GM18498 (cell line): ENCODE measurements around the gene ILRUN.
"Not testable (repeated sequence)": the region's sequence is repeated elsewhere in the genome, so short reads cannot be mapped to it uniquely, and the experiment has no call there.

Source experiments
- ATAC-seq: cut with Tn5 transposase; IDR thresholded peaks from one replicate; pipeline ENCODE4 v1.9.1; 2021; ENCODE audit warnings: mild to moderate bottlenecking, moderate library complexity; ENCODE audit not compliant: unreplicated experiment

ILRUN gene

DNA sequence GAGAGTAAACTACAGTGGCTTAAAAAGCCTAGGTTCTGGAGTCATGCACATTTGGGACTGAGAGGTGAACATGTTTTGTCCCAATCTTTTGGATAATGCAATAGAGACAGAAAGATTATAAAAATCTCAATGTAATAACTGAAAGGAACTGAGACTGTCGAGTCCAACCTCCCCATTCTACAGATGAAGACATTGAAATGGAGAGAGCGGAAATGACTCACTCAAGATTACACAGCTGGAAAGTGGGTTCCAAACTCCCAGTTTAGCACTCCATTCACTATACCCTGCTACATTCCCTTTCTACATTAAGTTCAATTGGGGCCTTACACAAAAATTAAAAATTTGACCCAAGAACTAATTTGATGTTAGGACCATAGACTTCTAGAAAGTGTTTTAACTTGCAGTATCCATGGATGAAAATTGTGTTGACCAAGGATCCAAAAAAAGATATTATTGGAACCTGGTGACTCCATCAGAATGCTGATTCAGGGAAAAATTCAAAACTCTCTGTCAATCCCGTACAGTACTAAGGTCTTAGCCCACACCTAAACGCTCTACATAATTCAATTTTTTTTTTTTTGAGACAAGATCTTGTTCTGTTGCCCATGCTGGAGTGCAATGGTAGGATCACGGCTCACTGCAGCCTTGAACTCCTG, 1.5 kb upstream of the ILRUN start:
- ATAC-seq = no peak

DNA sequence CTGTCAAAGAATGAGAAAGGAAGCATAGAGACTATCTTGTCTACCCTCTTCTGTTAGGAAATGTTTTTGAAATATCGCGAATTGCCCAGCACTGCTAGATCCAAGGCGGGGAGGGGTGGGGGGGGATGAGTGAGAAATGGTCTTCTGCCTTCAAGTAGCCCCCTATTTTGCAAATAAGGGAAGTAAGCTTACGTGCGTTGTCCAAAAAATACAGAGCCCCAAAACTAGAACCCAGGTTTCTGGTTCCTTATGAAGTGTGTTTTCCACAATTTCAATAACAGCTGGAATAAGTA, 923 bp upstream of the ILRUN start:
- ATAC-seq = no peak

DNA sequence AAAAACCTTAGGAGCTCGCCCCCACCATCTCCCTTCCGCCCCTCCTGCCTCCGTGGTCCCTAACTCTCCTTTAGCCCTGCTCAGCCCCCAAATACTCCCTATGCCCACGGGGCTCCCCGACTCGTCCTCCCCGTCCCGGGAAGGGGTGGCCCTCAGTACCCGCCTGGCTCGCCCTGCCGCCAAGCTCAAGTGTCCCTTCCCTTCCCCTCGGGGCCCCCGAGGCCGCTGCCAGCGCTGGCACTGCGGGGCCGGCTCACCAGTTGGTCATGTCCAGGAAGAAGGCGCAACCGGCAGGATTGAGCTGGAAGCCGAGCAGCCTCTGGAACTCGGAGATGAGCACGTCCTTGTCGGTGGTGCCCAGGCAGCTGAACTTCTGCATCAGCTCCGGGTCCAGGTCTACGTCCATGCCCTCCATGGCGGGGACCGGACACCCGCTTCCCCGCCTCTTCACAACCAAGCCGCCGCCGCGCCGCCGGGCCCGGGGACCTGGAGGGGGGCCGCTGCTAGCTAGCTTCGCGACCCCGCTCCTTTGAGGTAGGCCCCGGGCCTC, 303 bp downstream of the ILRUN start:
- peak; percentile 33 for ATAC-seq

DNA sequence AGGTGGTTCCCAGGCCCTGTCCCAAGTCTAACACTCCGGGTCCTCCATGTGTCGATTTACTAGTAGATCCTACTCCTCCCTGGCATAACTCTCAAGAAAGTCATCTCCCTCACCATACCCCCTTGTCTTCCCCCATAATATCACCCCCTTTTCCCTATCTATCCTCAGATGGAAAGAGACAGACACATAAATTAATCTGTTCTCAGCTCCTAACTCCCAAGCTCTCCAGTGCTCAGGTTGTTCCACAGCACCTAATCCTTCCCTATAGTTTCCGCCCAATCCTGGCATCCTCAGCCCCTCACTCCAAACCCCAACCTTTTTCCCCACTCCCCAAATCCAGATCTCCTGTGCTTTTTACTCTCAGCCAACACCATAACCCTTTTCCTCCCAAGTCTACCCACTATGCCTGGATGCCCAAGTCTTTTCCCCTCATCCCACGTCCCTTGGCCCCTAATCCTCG, 808 bp downstream of the ILRUN start:
- no peak for ATAC-seq

DNA sequence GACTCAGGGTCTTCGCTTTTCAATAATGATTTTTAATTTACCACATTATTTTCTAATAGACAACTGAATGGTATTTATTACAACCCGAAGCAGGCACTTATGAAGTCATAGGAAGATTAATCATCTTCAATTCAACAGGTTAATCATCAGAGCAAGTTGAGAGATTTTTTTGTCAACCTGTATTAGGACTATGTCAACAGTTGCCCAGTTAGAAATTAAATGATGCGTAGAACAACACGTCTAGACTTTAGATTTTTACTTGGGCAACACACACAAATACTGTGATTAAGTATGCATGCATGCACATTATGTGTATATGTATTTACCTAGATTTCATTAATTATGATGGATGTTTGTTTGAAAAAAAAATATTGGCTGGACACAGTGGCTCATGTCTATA, 4.3 kb downstream of the ILRUN start:
- no peak for ATAC-seq

DNA sequence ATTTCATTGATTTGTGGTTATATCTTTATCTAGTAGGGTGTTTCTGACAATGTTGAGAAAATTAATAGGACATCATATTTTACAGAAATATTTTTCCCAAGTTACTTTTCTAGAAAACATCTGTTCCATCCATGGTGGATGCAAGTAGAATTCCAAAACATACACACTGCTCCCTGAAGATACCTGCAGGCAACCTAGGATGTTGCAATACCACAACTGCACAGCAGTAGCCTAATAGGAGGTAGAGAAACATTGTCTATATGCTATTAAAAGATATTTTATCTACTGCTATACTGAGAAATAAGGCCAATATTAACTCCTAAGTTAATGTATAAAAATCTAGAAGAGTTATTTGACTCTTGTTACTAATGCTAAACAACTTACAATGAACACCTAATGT, 6.8 kb downstream of the ILRUN start:
- no peak for ATAC-seq

DNA sequence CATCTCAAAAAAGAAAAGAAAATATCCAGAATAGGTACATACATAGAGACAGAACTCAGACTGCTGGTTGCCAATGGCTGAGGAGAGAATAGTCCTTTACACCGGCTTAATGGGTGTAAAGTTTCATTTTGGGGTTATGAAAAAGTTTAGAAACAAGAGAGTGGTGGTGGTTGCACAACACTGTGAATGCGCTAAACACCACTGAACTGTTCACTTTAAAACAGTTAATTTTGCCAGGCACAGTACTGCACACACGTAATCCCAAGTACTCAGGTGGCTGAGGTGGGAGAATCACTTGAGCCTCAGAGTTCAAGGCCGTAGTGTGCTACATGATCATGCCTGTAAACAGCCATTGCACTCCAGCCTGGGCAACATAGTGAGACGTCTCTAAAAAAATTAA, 7.6 kb downstream of the ILRUN start:
- ATAC-seq = no peak

DNA sequence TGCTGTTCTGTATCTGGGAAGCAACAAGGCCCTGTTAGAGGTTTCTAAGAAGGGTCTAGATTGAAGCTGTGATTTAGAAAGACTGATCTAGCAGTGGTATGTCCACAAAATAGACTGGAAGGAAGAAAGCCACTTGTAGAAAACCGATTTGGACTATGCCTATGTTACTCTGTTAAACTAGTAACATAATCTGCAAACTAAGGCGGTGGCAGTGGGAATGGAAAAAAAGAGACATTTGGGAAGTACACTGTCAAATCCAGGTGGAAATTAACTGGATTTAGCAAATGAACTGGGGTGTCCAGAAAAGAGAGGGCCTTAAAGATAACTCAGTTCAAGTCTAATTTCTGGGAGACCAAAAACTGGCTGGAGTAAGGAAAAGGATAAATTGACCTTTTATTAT, 11.6 kb downstream of the ILRUN start:
- ATAC-seq = no peak

DNA sequence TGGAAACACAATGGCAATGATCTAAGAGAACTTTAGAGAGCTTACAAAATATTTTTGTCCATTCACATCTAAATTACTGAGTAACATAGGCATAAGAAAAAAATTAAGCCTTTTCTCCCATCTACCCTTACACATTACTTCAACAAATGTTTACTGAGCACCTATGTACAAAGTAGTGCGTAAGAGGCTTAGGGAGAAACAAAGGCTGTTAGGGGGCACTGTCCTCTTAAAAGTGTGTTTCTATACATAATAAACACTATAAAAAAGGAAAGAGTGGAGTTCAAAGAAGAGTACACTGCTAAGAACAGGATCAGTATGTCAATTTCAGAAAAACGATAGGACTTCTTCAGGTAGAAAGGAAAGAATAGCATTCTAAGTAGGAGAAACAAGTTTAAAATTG, 12.2 kb downstream of the ILRUN start:
- no peak for ATAC-seq

DNA sequence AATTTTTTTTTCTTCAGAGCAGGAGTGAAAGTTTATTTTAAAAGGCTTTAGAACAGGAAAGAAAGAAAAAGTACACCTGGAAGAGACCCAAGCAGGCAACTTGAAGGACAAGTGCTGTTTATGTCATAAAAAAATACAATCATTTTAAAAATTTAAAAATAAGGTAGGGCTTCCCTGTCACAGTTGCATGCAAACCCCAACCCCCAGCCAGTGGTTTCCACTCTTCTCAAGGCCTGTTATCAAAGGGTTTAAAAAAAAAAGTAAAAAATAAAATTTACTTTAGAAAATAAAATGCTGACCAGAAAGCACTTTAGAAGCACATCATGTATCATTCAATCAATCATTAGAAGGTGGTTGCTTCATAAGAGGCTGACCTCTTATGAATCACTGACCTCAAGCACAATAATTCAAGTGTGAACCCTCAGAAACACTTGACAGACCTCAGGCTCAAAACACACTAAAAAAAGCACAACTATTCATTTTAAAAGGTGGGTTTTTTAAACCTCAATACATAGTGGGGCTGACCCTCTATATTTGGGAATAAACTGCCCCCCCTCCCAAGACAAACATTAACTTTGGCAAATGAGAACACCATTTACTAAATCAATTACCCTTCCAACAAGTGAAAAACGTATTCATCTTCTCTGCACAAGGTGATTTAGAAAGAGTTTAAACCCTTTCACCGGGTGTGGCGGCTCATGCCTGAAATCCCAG, 15.6 kb downstream of the ILRUN start:
- ATAC-seq = no peak

DNA sequence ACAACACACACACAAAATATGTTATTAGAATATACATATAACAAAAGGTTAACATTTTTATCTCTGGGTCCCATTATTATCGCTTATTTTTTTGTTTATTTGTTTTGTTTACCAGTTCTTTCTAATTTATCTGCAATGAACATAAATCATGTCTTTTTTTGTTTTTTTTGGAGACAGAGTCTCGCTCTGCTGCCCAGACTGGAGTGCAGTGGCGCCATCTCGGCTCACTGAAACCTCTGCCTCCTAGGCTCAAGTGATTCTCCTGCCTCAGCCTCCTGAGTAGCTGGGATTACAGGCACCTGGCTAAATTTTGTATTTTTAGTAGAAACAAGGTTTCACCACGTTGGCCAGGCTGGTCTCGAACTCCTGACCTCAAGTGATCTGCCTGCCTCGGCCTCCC, 16.3 kb downstream of the ILRUN start:
- not testable (repeated sequence) for ATAC-seq

DNA sequence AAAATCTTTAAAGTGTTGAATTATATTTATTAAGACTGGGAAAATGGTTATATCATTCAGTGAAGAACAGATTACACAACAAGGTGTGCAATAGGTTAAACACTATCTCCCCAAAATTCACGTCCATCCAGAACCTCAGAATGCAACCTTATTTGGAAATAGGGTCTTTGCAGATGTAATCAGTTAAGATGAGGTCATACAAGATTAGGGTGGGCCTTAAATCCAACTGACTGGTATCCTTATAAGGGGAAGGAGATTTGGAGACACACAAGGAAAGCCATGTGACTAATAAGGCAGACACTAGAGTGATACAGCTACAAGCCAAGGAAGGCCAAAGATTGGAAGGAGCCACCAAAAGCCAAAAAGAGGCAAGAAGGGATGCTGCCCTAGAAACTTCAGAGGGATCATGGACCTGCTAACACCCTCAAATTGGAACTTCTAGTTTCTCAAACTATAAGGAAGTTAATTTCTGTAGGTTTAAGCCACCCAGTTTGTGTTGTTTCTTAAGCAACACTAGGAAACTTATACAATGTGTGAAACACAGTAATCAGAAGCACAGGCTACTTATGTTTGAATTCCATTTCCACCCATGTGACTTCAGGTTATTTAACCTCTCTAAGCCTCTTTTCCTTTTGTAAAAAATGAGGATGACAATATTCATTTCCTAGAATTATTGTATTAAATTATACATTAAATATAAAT, 16.9 kb downstream of the ILRUN start:
- no peak for ATAC-seq

DNA sequence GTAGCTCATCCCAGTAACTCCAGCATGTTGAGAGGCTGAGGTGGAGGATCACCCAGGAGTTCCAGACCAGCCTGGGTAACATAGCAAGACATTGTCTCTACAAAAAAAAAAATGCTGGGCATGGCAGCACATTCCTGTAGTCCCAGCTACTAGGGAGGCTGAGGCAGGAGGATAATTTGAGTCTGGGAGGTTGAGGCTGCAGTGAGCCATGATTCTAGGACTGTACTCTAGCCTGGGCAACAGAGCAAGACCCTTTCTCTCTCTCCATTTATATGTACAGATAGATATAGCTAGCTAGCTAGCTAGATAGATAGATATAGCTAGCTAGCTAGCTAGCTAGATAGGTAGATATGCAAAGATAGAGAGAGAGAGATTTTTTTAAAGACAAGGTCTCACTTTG, 20.4 kb downstream of the ILRUN start:
- no peak for ATAC-seq

DNA sequence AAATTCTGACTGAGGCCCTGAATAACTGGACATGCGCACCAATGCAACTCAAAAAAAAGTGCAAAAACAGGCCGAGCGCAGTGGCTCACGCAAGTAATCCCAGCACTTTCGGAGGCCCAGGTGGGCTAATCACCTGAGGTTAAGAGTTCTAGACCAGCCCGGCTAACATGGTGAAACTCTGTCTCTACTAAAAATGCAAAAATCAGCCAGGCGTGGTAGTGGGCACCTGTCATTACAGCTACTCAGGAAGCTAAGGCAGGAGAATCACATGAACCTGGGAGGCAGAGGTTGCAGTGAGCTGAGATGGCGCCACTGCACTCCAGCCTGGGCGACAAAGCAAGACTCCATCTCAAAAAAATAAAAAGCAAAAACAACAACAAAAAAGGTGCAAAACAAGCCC, 21.6 kb downstream of the ILRUN start:
- not testable (repeated sequence) for ATAC-seq

DNA sequence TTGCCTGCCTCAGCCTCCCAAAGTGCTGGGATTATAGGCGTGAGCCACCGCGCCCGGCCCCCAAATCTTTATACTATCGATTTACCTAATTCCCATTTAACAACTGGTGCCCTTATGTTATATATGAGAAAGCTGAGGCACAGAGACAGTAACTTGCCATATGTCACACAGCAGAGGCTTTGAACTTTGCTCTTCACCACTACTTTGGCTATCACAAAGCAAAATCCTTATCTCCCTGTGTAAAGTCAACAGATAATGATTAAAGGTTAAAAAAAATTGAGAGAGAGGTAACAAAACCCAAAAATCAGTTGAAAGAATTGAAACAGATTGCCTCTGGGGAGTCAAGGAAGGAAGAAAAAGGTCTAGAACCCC, 22.3 kb downstream of the ILRUN start:
- no peak for ATAC-seq

DNA sequence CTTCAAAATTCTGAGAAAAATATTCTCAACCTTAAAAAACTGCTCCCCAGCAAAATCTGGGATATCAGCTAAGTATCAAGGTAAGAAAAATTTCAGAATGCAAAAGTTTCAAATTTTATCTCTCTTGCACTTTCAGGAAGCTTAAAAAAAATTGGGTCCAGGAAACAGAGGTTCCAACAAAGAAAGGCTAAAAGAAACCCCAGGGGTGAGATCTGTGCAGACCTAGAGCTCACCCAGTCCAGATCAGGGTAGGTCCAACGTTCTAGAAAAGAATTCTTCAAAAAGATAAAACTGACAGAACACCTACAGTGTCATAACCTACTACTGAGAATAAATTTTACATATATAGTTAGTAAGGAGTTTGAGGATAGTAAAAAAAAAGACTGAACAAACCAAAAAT, 23.5 kb downstream of the ILRUN start:
- no peak for ATAC-seq

DNA sequence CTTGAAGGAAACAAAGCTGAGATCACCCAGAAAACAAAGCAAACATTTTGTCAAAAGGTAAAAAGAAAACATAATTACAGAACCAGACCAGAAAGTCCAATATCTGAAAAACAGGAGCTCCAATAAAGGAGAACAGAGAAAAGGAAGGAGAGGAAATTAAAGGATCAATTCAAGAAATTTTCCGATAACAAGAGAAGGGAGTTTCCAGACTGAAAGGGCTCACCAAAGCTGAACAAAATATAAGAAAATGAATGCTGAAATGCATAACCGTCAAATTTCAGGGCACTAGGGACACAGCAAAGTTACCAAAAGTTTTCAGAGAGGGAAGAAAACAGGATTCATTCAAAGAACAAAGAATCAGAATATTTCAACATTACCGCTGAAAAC, 23.9 kb downstream of the ILRUN start:
- ATAC-seq = no peak

DNA sequence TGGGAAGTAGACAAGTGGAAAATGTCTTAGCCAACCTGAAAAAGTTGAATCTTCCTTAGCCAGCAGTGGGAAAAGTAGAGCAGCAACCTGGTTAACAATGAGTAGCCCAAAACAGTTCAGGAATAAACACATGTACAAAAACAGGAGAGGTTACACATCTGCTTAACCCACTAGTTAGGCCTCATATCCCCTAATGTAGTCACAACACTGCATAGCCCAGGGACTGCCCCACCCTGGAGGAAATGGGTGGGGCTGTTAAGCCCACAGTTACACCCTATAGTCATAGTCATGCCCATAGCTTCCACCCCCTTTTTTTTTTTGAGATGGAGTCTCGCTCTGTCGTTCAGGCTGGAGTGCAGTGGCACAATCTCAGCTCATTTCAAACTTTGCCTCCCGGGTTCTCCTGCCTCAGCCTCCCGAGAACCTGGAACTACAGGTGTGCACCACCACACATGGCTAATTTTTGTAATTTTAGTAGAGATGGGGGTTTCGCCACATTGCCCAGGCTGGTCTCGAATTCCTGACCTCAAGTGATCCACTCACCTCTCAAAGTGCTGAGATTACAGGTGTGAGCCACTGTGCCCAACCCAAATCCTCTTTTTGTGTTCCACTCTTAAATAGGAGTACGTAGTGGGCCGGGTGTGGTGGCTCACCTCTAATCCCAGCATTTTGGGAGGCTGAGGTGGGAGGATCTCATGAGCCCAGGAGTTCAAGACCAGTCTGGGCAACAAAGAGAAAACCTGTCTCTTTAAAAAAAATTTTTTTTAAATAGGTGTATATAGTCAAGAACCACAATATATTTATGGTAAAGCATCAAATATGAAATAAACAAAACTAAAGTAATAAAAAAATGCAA, 24.5 kb downstream of the ILRUN start:
- peak; percentile 84 for ATAC-seq

DNA sequence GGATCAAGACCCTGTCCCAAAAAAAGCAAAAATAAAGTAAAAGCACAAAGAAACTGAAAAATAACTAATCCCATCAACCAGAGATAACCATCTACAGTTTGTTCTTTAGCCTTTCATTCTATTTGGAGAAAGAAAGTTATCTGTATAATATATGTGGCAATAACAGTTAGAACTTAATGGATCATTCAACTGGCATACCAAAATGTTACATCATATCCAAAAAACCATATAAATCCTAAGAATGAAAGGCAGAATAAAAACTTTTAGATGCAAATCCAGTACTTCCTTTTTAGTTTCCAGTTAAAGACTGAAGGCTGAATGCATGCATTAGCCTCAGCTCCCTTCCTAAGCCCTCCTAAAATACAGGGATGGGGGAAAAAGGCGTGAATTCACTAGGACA, 25.2 kb downstream of the ILRUN start:
- no peak for ATAC-seq

DNA sequence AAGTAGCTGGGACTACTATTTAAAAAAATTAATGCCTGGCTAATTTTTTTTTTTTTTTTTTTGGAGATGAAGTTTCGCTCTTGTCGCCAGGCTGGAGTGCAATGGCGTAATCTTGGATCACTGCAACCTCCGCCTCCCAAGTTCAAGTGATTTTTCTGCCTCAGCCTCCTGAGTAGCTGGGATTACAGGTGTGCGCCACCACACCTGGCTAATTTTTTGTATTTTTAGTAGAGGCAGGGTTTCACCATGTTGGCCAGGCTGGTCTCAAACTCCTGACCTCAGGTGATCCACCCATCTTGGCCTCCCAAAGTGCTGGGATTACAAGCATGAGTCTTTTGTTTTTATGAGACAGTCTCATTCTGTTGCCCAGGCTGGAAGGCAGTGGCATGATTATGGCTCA, 27.8 kb downstream of the ILRUN start:
- not testable (repeated sequence) for ATAC-seq
